Measurements from ENCODE around the gene TMEM242. TPM values are rescaled to one million over a fixed set of nuclear protein-coding genes. Genes with fewer than 3 reads are reported as not detected.
A peak's percentile ranks its signal among the peaks of the same experiment; 100 is the strongest.

Gene TMEM242
- total and polyA plus RNA-seq, 2 of the 13 experiments (the other 11 are each of a cell fraction or from before 2014, with no cell fraction given) = 5.6 to 11.1 TPM

DNA sequence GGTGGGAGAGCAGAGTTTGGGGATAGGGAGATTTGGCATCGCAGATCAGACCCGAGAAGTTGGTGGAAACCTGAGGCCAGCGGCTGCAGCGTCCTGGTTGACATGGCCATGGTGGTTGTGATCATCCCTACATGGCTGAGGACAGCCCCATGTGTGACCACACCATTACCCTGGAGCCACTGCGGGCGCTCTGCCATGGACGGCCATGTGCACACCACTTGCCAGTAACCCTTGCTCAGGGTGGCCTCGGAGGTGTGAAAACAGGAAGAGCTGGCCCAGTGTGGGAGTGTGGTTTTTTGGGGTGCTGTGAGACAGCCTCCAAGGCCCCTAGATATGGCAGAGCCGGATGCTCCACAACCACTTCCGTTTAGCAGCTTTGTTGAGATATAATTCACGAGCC, 64.4 kb downstream of the TMEM242 start (continued):
- TF ChIP-seq, protein P1, sequence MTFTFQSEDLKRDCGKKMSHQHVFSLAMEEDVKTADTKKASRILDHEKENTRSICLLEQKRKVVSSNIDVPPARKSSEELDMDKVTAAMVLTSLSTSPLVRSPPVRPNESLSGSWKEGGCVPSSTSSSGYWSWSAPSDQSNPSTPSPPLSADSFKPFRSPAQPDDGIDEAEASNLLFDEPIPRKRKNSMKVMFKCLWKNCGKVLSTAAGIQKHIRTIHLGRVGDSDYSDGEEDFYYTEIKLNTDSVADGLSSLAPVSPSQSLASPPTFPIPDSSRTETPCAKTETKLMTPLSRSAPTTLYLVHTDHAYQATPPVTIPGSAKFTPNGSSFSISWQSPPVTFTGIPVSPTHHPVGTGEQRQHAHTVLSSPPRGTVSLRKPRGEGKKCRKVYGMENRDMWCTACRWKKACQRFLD (CRISPR knock-in tag; IDR thresholded peaks at IDR 0.05; ENCODE audit: borderline replicate concordance) = no peak
- no peak for TF ChIP-seq ARHGAP35 (CRISPR knock-in tag; IDR thresholded peaks at IDR 0.05; ENCODE audit: borderline replicate concordance)
- TF ChIP-seq POLR2AphosphoS2 (IDR thresholded peaks at IDR 0.05; ENCODE audit: low read depth, low read length) = no peak
- TF ChIP-seq FOSL1 (CRISPR knock-in tag; IDR thresholded peaks at IDR 0.05; ENCODE audit: borderline replicate concordance) = no peak
- TF ChIP-seq DPF2 (CRISPR knock-in tag; IDR thresholded peaks at IDR 0.05; ENCODE audit: borderline replicate concordance, low read depth) = no peak

GRCh38 chr6:157255079-157255478, 68.2 kb downstream of the TMEM242 start:
- Histone ChIP-seq H3K4me2 (ENCODE audit: low read depth, low read length) (no peak overlapping the region), H4K20me1 (ENCODE audit: insufficient read depth, low read length) (no peaks in the 10 kb centered on the region; the same call in 1 of the 2 replicates), H3K4me1 (ENCODE audit: insufficient read depth, low read length) (0 out of 2 replicates have a peak, but pooled peaks cover 5% of the 10 kb centered on the region), H3K36me3 (replicated peaks in 1 of 2; ENCODE audit: control insufficient read depth in 1 of 2, insufficient read depth in 2 of 2, low read length in 2 of 2) (no peaks in the 10 kb centered on the region), H3K9ac (ENCODE audit: insufficient read depth, low read depth, low read length) (no peak overlapping the region), H3K27me3 (ENCODE audit: control insufficient read depth in 1 of 2, insufficient read depth in 2 of 2, low read length in 2 of 2) (peaks cover 7 to 73% of the 10 kb centered on the region in 2 experiments; a peak in 4 of 5 replicates), H3K4me3 (replicated peaks in 1 of 3; ENCODE audit: insufficient read depth in 1 of 3, low read depth in 2 of 3, low read length in 3 of 3) (no peak overlapping the region), H3K27ac (ENCODE audit: extremely low read length, insufficient read depth, low read length) (no peak overlapping the region), H3K79me2 (ENCODE audit: insufficient read depth, low read length) (no peaks in the 10 kb centered on the region), H3K9me3 (ENCODE audit: low read length) (no peaks in the 10 kb centered on the region), H2AFZ (ENCODE audit: low read length) (no peak overlapping the region)
- in situ Hi-C loops (cut with HindIII; ENCODE audit: extremely low pct_ligation_motif_present, low pct_unique_long_range_greater_than_20kb) = no loop called here
- POLR2A ChIA-PET = no interaction called here
- CTCF ChIA-PET (ENCODE audit: low intra/inter-chr PET ratio, low total read pairs) = no interaction called here
- intact Hi-C loops (cut with micrococcal nuclease; ENCODE audit: unreplicated experiment) = no loop called here
- DNase-seq (ENCODE audit: low spot score) (no peak), ATAC-seq (no peak; the same call in 2 of the 3 replicates), FAIRE-seq (no peak)
- BruUV-seq (replicated peaks) = no TSS peak
- WGBS (ENCODE audit: low lambda C conversion rate) = 29% methylated on average over 3 of the region's 3 CpGs
- TF ChIP-seq ZNF12 (CRISPR knock-in tag; IDR thresholded peaks at IDR 0.05) (peak; percentile 88), HCFC1 (IDR thresholded peaks at IDR 0.05; ENCODE audit: low read depth, low read length) (no peak)
